ENCODE results near the gene GPR158.

GPR158 gene

GRCh38 chr10:25191162-25191895, 16.5 kb downstream of the GPR158 start:
- no peak for DNase-seq (ENCODE audit: low spot score)

GRCh38 chr10:25198151-25198550, 23.4 kb downstream of the GPR158 start:
- DNase-seq (ENCODE audit: low spot score), result no peak

GRCh38 chr10:25206693-25207414, 32.1 kb downstream of the GPR158 start:
- DNase-seq (ENCODE audit: low spot score), result no peak

- DNase-seq (ENCODE audit: low spot score), result no peak
These were observed 34.8 kb downstream of the GPR158 start for GRCh38 chr10:25209618-25210017.

GRCh38 chr10:25210265-25210664, 35.5 kb downstream of the GPR158 start:
- DNase-seq (ENCODE audit: low spot score), result no peak

- DNase-seq (ENCODE audit: low spot score), result no peak
These were observed 45.4 kb downstream of the GPR158 start for GRCh38 chr10:25220156-25220555.

- DNase-seq (ENCODE audit: low spot score), result no peak
These were observed 47.4 kb downstream of the GPR158 start for GRCh38 chr10:25222085-25222660.

- DNase-seq (ENCODE audit: low spot score), result no peak
These were observed 52.2 kb downstream of the GPR158 start for GRCh38 chr10:25226775-25227682.

GRCh38 chr10:25231751-25232150, 57.0 kb downstream of the GPR158 start:
- DNase-seq (ENCODE audit: low spot score), result no peak

GRCh38 chr10:25232204-25232603, 57.4 kb downstream of the GPR158 start:
- no peak for DNase-seq (ENCODE audit: low spot score)

GRCh38 chr10:25245165-25245564, 70.4 kb downstream of the GPR158 start:
- no peak for DNase-seq (ENCODE audit: low spot score)

- DNase-seq (ENCODE audit: low spot score), result no peak
These were observed 82.8 kb downstream of the GPR158 start for GRCh38 chr10:25257646-25258045.

GRCh38 chr10:25261110-25261509, 86.3 kb downstream of the GPR158 start:
- DNase-seq (ENCODE audit: low spot score), result no peak

- no peak for DNase-seq (ENCODE audit: low spot score)
These were observed 86.8 kb downstream of the GPR158 start for GRCh38 chr10:25261558-25261957.

GRCh38 chr10:25263931-25264330, 89.1 kb downstream of the GPR158 start:
- DNase-seq (ENCODE audit: low spot score), result no peak

GRCh38 chr10:25278180-25278579, 103.4 kb downstream of the GPR158 start:
- no peak for DNase-seq (ENCODE audit: low spot score)

- DNase-seq (ENCODE audit: low spot score), result no peak
These were observed 105.3 kb downstream of the GPR158 start for GRCh38 chr10:25280076-25280475.

GRCh38 chr10:25280573-25280972, 105.8 kb downstream of the GPR158 start:
- DNase-seq (ENCODE audit: low spot score), result no peak

GRCh38 chr10:25285809-25286208, 111.0 kb downstream of the GPR158 start:
- DNase-seq (ENCODE audit: low spot score), result no peak

- DNase-seq (ENCODE audit: low spot score), result no peak
These were observed 113.4 kb downstream of the GPR158 start for GRCh38 chr10:25288181-25288580.

GRCh38 chr10:25294032-25294926, 119.5 kb downstream of the GPR158 start:
- DNase-seq (ENCODE audit: low spot score), result no peak
